ENCODE measurements around the gene BTBD7. TPM values are rescaled to one million over a fixed set of nuclear protein-coding genes. Genes with fewer than 3 reads are reported as not detected.

BTBD7 gene
- total and polyA plus RNA-seq, 8 donors: 5.7 to 99.2 (median 25.6) TPM

DNA sequence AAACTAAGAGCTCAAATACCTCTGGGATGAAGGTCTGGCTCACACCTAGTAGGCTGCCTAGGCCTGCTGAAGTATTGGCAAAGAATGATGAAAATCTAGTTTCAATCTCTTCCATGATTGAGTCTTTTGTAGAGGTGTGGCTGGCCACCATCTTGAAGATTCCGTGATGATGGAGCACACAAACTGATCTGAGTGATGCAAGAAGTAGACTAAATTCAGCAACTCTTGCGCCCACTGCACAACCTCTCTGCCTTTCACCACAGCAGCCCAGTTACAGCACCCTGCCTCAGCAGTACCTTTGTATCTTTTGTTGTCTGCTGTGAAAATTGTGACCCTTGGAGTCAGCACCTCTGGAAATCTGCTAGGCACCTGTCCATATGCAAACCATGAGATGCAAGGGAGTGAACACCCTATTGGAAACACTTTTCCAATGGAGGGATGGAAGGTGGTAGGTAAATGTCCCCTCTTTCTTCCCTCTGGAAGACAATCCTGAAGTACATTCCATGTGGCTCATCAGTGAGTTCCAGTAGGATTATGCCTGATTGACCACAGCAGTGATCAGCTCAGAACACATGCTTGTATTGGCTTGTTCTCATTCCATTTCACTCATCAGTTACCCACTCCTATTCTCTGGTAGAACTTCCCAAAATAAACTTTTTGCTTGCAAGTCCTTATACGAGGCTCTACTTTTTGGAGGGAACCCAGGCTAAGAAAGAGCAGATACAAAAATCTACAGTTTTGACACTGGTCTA lies 58.6 kb downstream of the BTBD7 start:
- TF ChIP-seq POLR2A (IDR thresholded peaks at IDR 0.05): no peak
- TF ChIP-seq POLR2AphosphoS5 (IDR thresholded peaks at IDR 0.05): no peak
- 93 to 98% (median 95%) methylated on average over 3 of the region's 3 CpGs for WGBS, 5 donors

DNA sequence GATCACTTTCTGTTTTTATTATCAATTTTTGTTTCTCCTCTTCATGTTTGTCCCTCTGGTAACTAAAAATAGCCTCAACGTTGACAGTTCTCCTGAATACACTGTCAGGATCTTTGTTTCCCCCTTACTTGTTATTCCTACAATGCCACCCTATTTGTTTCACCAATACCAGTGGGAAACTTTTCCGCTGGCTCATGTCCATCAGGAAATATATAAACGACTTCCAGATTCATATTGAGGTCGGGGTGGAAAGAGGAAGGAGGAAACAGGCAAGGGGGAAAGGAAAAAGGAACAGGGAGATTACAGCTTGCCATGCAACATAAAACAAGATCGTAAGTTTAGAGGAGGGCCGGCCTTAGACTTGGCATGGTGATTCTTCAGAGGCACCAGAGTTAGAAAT lies 61.7 kb downstream of the BTBD7 start:
- intact Hi-C loops (cut with DNase I; ENCODE audit: low total_unique reads): no loop called here
- no peak for DNase-seq
- Histone ChIP-seq H3K4me3 (no peak overlapping the region), H3K9me3 (no peaks in the 10 kb centered on the region), H3K27me3 (no peaks in the 10 kb centered on the region), H3K27ac (no peak overlapping the region), H3K4me1 (peaks cover 0 to 49% (median 23%) of the 10 kb centered on the region in 4 donors), H3K36me3 (peaks cover 0 to 4% (median 3%) of the 10 kb centered on the region in 4 donors)
- no peak for TF ChIP-seq POLR2AphosphoS5 (IDR thresholded peaks at IDR 0.05)
- no peak for TF ChIP-seq POLR2A (IDR thresholded peaks at IDR 0.05)
- TF ChIP-seq, protein P1, sequence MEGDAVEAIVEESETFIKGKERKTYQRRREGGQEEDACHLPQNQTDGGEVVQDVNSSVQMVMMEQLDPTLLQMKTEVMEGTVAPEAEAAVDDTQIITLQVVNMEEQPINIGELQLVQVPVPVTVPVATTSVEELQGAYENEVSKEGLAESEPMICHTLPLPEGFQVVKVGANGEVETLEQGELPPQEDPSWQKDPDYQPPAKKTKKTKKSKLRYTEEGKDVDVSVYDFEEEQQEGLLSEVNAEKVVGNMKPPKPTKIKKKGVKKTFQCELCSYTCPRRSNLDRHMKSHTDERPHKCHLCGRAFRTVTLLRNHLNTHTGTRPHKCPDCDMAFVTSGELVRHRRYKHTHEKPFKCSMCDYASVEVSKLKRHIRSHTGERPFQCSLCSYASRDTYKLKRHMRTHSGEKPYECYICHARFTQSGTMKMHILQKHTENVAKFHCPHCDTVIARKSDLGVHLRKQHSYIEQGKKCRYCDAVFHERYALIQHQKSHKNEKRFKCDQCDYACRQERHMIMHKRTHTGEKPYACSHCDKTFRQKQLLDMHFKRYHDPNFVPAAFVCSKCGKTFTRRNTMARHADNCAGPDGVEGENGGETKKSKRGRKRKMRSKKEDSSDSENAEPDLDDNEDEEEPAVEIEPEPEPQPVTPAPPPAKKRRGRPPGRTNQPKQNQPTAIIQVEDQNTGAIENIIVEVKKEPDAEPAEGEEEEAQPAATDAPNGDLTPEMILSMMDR (IDR thresholded peaks at IDR 0.05): no peak
- no peak for TF ChIP-seq EP300 (IDR thresholded peaks at IDR 0.05)
- 39 to 56% (median 50%) methylated on average over 6 of the region's 6 CpGs for WGBS, 5 donors

More for the DNA sequence above, 58.6 kb downstream of the BTBD7 start:
- H3K36me3 ChIP-seq: peaks cover 0 to 7% (median 4%) of the 10 kb centered on the region in 4 donors
- H3K27me3 ChIP-seq: no peaks in the 10 kb centered on the region
- peaks cover 0 to 20% (median 12%) of the 10 kb centered on the region in 4 donors for H3K4me1 ChIP-seq
- no peak for DNase-seq
- H3K9me3 ChIP-seq: no peaks in the 10 kb centered on the region
- H3K4me3 ChIP-seq: no peak overlapping the region
- intact Hi-C loops (cut with DNase I; ENCODE audit: low total_unique reads): no loop called here
- H3K27ac ChIP-seq: no peak overlapping the region

DNA sequence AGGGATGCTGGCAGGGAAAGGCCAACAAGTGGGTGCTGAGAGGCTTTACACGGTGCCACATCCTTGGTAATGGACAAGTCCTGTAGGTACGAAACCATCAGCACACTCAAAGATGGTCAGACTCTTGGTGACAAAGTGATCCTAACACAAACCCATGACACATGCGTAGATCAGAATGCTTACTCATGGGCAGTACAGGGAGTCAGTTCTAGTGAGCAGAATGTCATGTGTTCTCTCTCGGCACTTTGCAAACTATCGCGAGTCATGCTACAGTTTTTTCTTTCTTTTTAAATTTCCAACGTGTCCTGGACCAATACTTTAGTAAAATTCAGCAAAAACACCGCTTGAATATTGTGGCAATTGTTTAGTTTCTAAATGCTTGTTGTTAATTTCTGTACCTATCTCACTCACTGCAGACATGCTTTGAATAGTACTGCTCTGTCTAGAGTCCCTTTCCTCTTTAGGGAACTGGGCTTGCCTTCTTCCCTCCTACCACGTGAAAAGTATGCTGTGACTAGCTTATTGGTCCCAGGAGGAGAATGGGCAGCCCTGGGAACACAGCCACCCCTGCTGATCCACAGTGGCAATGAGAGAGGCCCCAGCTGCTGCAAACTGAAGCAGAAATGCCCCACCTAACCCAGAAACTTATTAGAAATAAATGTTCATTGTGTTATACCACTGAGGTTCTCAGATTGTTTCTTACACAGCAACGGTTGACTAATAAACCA lies 63.3 kb downstream of the BTBD7 start:
- H3K9me3 ChIP-seq: no peaks in the 10 kb centered on the region
- no peaks in the 10 kb centered on the region for H3K27me3 ChIP-seq
- peak in 1 of 2 donors; percentile 12 for DNase-seq
- TF ChIP-seq, protein P1 (IDR thresholded peaks at IDR 0.05): no peak
- TF ChIP-seq POLR2AphosphoS5 (IDR thresholded peaks at IDR 0.05) (no peak), POLR2A (IDR thresholded peaks at IDR 0.05) (no peak), EP300 (IDR thresholded peaks at IDR 0.05) (no peak)
- H3K4me3 ChIP-seq: no peak overlapping the region
- H3K4me1 ChIP-seq: peaks cover 0 to 49% (median 23%) of the 10 kb centered on the region in 4 donors
- WGBS, 5 donors: 70 to 81% (median 79%) methylated on average over 10 of the region's 10 CpGs
- intact Hi-C loops (cut with DNase I; ENCODE audit: low total_unique reads): no loop called here
- peaks cover 0 to 4% (median 3%) of the 10 kb centered on the region in 4 donors for H3K36me3 ChIP-seq
- no peak overlapping the region for H3K27ac ChIP-seq

DNA sequence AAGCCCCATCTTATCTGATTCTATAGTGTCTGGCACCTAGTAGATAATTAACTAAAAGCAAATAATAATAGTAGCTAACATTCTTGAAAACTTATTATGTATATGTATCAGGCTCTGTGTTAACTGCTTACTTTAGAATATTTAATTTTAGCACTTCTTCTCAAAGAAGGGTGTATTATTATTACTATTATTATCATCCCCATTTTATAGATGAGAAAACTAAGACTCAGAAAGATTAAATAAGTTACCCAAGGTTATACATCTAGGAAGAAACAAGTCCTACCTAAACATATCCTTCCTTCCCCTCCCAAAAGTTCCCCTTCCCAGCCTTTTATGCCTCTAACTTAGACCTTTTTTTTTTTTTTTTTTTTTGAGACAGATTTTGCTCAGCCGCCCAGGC lies 64.4 kb downstream of the BTBD7 start:
- no peaks in the 10 kb centered on the region for H3K27me3 ChIP-seq
- WGBS, 5 donors: 89 to 100% (median 94%) methylated on average over 1 of the region's 1 CpG
- no peak overlapping the region for H3K4me3 ChIP-seq
- intact Hi-C loops (cut with DNase I; ENCODE audit: low total_unique reads): no loop called here
- no peak overlapping the region for H3K27ac ChIP-seq
- peaks cover 0 to 49% (median 23%) of the 10 kb centered on the region in 4 donors for H3K4me1 ChIP-seq
- no peak for DNase-seq
- H3K36me3 ChIP-seq: peaks cover 0 to 12% (median 6%) of the 10 kb centered on the region in 4 donors
- TF ChIP-seq, protein P1 (IDR thresholded peaks at IDR 0.05): no peak
- no peak for TF ChIP-seq EP300 (IDR thresholded peaks at IDR 0.05)
- TF ChIP-seq POLR2A (IDR thresholded peaks at IDR 0.05): no peak
- no peak for TF ChIP-seq POLR2AphosphoS5 (IDR thresholded peaks at IDR 0.05)
- no peaks in the 10 kb centered on the region for H3K9me3 ChIP-seq

All from stomach (tissue), 9 donors.